ENCODE measurements around the gene CSNK1G2.
A peak's percentile ranks its signal among the peaks of the same experiment; 100 is the strongest.

CSNK1G2 gene

GRCh38 chr19:1945899-1946298 lies 4.9 kb downstream of the CSNK1G2 start:
- DNase-seq = no peak

GRCh38 chr19:1947651-1948209 lies 6.8 kb downstream of the CSNK1G2 start:
- DNase-seq = no peak

GRCh38 chr19:1949304-1950101 lies 8.5 kb downstream of the CSNK1G2 start:
- DNase-seq = no peak

- DNase-seq = no peak
Measured at GRCh38 chr19:1950640-1951039, 9.7 kb downstream of the CSNK1G2 start.

GRCh38 chr19:1952635-1953034 lies 11.7 kb downstream of the CSNK1G2 start:
- no peak for DNase-seq

- no peak for DNase-seq
Measured at GRCh38 chr19:1953037-1953436, 12.1 kb downstream of the CSNK1G2 start.

GRCh38 chr19:1953441-1954094 lies 12.6 kb downstream of the CSNK1G2 start:
- DNase-seq = no peak

GRCh38 chr19:1954532-1954933 lies 13.6 kb downstream of the CSNK1G2 start:
- DNase-seq = no peak

- DNase-seq = no peak
Measured at GRCh38 chr19:1955171-1956121, 14.5 kb downstream of the CSNK1G2 start.

- DNase-seq = no peak
Measured at GRCh38 chr19:1956122-1956494, 15.1 kb downstream of the CSNK1G2 start.

GRCh38 chr19:1956868-1957492 lies 16.0 kb downstream of the CSNK1G2 start:
- DNase-seq = no peak

GRCh38 chr19:1957562-1958248 lies 16.7 kb downstream of the CSNK1G2 start:
- no peak for DNase-seq

- no peak for DNase-seq
Measured at GRCh38 chr19:1959928-1960589, 19.1 kb downstream of the CSNK1G2 start.

GRCh38 chr19:1961000-1961883 lies 20.3 kb downstream of the CSNK1G2 start:
- DNase-seq = no peak

- DNase-seq = no peak
Measured at GRCh38 chr19:1962674-1963073, 21.7 kb downstream of the CSNK1G2 start.

GRCh38 chr19:1967087-1967608 lies 26.2 kb downstream of the CSNK1G2 start:
- DNase-seq = peak; percentile 20

GRCh38 chr19:1968279-1969175 lies 27.6 kb downstream of the CSNK1G2 start:
- DNase-seq = no peak

GRCh38 chr19:1969176-1970002 lies 28.4 kb downstream of the CSNK1G2 start:
- no peak for DNase-seq
